T-helper 2 cell treated with Interferon-gamma antibody and Interleukin-4, amounts not matched to agents 5 μg/mL and 100 μg/mL, for 36 hours (primary cell): ENCODE data around the gene ARHGEF16.

Experiments
- DNase-seq: peaks from one replicate; pipeline ENCODE4 v3.0.0; 2021; ENCODE audit warnings: low spot score
- H3K27ac Mint-ChIP-seq: one replicate; pipeline ENCODE4 v1.8.0; 2021; ENCODE audit warnings: mild to moderate bottlenecking, mixed read lengths
- H3K27me3 Mint-ChIP-seq: one replicate; pipeline ENCODE4 v1.8.0; 2021; ENCODE audit warnings: low read depth, mixed read lengths
- H3K36me3 Mint-ChIP-seq: one replicate; pipeline ENCODE4 v1.8.0; 2021; ENCODE audit warnings: low read depth, mixed read lengths
- H3K4me1 Mint-ChIP-seq: one replicate; pipeline ENCODE4 v1.8.0; 2021; ENCODE audit warnings: low read depth, mixed read lengths
- H3K4me3 Mint-ChIP-seq: one replicate; pipeline ENCODE4 v1.8.0; 2022; ENCODE audit warnings: mild to moderate bottlenecking, moderate library complexity, mixed read lengths
- H3K9me3 Mint-ChIP-seq: one replicate; pipeline ENCODE4 v1.8.0; 2021; ENCODE audit warnings: mixed read lengths

Gene ARHGEF16

DNA sequence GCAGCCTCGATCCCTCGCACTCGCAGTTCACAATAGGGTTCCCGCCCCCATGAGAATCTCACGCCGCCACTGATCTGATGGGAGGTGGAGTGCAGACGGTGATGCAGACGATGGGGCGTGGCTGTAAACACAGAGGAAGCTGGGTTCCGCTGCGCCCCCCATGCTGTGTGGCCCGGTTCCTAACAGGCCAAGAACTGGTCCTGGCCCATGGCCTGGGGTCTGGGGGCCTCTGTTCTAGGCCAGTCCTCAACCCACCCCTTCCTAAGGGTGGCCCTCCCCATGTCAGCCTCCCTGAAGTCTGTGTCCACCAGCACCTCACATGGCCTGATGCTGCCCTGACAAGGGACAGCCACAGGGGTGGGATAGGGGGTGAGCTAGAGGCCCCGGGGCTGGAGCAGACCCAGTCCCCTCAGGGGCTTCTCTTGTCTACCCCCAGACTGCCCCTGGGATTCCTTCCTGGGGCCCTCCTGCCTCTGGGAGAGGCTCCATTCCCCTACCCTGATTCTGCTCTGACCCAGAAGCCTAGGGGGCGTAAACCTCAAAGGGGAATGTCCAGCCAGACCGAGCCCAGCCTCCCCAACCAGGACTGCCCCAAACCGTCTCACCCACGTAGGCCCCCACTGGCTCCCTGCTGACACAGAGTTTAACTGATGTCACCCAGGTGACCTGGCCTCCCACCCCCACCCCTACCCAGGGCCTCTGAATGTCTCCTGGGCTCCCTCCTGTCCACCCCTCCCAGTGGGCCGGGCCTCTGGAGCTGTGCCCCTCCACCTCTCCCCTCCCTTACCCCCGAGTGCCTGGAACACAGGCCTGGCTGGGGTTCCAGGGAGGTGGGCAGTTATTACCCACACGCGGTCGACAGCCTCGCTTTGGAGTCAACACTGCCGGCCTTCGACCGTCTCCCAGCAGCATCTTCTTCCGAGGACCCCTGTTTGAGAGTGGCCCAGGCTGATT, 14.8 kb upstream of the ARHGEF16 start:
- H3K36me3 Mint-ChIP-seq = no peaks in the 10 kb centered on the region
- no peak for DNase-seq
- H3K4me3 Mint-ChIP-seq = no peak overlapping the region
- no peaks in the 10 kb centered on the region for H3K9me3 Mint-ChIP-seq
- H3K4me1 Mint-ChIP-seq = no peaks in the 10 kb centered on the region
- no peak overlapping the region for H3K27ac Mint-ChIP-seq
- H3K27me3 Mint-ChIP-seq = no peaks in the 10 kb centered on the region

DNA sequence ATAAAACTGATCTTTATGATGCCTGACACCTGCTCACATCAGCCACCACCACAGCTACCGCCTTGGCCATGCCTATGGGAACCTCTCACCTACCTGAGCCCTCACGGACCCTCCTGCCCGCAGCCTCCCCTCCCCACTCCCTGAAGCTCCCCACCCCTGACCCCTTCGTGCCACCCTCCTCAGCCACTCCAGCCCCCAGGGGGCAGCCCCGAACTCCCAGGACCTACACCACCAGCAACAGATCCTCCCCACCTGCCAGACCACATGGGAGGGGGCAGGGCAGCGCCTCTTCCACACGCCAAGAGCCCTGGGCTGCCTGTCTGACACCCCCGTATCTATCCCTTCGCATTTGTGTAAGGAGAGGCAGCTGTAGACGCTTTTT, 14.2 kb upstream of the ARHGEF16 start:
- no peak overlapping the region for H3K4me3 Mint-ChIP-seq
- no peaks in the 10 kb centered on the region for H3K36me3 Mint-ChIP-seq
- no peaks in the 10 kb centered on the region for H3K27me3 Mint-ChIP-seq
- H3K27ac Mint-ChIP-seq = no peak overlapping the region
- no peaks in the 10 kb centered on the region for H3K9me3 Mint-ChIP-seq
- H3K4me1 Mint-ChIP-seq = no peaks in the 10 kb centered on the region
- DNase-seq = no peak

DNA sequence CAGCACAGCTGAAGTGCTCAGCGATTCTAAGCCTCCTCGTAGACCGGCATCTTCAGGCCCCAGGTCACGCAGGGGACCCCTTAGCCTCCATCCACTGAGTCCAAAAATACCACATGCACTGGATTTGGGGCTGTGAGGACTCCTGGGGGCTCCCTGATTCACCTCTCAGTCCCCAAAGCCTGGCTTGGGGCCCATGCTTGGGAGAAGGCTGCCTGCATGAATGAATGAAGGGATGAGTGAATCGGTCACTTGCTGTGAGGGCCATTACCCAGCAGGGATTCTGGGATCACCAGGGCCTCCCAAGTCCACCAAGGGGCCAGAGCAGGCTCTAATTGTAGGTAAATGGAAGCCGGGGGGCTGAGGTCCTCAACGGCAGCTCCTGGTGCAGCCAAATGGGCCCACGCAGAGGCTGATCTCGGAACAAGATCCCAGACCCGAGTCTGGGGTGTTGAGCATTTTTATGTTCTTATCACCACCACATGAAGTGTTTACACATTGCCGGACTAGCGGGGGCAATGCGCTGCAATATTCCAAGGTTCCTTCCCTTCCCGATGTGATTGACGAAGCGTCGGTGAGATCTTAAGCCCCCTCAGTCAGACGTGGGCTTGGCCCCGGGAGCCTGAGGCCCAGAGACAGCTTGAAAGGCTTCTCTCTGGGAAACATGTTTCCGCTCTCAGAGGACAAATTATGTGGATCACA, 13.6 kb upstream of the ARHGEF16 start:
- Mint-ChIP-seq H3K9me3 (no peaks in the 10 kb centered on the region), H3K27me3 (no peaks in the 10 kb centered on the region), H3K36me3 (no peaks in the 10 kb centered on the region), H3K4me3 (no peak overlapping the region), H3K4me1 (no peaks in the 10 kb centered on the region), H3K27ac (no peak overlapping the region)
- no peak for DNase-seq

DNA sequence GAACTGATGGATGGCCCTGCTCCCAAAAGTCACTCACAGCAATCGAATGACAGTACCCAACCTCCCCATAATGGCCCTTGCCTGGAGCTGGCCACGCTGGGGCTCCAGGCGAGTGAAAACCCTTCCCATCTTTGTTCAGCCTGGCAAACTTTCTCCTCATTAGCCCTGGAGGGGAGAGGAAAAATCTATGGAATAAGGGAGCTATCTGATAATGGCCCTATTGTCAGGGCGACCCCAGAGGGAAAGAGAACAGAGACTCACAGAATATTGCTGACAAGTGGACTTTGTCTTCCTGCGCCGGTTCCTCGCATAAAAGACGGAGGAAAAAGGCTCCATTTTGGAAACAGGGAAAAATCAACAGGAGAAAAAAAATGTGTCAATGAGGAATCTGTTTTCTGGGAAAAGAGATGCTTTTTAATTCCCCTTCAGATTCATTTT, 13.0 kb upstream of the ARHGEF16 start:
- Mint-ChIP-seq H3K9me3 (no peaks in the 10 kb centered on the region), H3K4me1 (no peaks in the 10 kb centered on the region), H3K4me3 (no peak overlapping the region), H3K27ac (no peak overlapping the region), H3K36me3 (no peaks in the 10 kb centered on the region), H3K27me3 (no peaks in the 10 kb centered on the region)
- DNase-seq = no peak

DNA sequence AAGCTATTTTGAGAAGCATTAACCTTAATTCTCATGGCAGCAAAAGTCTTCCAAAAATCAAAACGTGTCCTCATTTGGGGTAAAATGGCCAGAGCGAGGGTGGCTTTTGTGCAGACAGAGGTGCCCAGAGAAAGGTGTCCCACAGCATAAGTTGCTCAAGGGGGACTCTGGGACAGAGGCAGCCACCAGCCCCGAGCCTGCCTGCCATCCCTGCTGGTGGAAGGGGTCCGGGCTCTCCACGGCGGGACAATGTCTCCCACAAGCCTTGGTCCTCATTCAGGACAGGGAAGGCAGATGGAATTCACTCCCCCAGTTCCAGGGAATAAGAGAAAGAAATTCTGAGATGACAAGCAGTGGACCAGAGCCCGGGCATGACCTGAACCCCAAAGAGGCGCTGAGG, 12.6 kb upstream of the ARHGEF16 start:
- H3K36me3 Mint-ChIP-seq = no peaks in the 10 kb centered on the region
- H3K4me3 Mint-ChIP-seq = no peak overlapping the region
- no peak for DNase-seq
- H3K27ac Mint-ChIP-seq = no peak overlapping the region
- no peaks in the 10 kb centered on the region for H3K9me3 Mint-ChIP-seq
- no peaks in the 10 kb centered on the region for H3K27me3 Mint-ChIP-seq
- H3K4me1 Mint-ChIP-seq = no peaks in the 10 kb centered on the region

DNA sequence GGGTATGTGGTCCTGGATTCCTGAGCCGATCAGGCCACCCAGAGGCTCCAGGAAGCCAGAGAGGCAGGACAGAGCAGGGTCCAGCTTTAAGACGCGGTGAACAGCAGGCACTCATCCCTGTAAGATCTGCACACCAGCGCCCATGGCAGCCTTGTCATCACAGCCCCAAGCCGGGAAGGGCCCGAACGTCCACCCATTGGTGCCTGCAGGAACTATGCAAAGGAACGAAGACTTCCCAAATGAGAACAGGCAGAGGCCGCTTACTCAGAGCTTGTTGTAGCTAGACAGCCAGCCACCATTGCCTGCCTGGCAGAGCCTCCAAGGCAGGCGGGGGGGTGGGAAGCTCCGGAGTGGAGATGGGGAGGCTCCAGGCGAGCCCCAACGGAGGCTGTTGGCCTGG, 12.1 kb upstream of the ARHGEF16 start:
- no peak for DNase-seq
- no peak overlapping the region for H3K27ac Mint-ChIP-seq
- no peaks in the 10 kb centered on the region for H3K9me3 Mint-ChIP-seq
- H3K36me3 Mint-ChIP-seq = no peaks in the 10 kb centered on the region
- no peaks in the 10 kb centered on the region for H3K4me1 Mint-ChIP-seq
- H3K4me3 Mint-ChIP-seq = no peak overlapping the region
- no peaks in the 10 kb centered on the region for H3K27me3 Mint-ChIP-seq

DNA sequence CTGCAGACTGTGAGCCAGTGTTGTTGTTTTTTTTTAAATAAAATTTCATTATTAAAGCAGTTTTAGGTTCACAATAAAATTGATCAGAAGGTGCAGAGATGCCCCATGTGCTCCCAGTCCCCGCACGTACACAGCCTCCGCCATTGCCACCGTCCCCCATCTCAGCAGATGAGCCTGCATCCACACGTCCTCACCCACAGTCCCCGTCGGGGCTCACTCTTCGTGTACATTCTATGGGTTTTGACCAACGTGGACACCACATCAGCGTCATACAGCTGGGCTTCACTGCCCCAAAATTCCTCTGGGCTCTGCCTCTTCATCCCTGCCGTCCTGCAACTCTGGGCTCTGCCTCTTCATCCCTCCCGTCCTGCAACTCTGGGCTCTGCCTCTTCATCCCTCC, 11.6 kb upstream of the ARHGEF16 start:
- no peak for DNase-seq
- Mint-ChIP-seq H3K27ac (no peak overlapping the region), H3K27me3 (no peaks in the 10 kb centered on the region), H3K4me3 (no peak overlapping the region), H3K36me3 (no peaks in the 10 kb centered on the region), H3K9me3 (no peaks in the 10 kb centered on the region), H3K4me1 (no peaks in the 10 kb centered on the region)

DNA sequence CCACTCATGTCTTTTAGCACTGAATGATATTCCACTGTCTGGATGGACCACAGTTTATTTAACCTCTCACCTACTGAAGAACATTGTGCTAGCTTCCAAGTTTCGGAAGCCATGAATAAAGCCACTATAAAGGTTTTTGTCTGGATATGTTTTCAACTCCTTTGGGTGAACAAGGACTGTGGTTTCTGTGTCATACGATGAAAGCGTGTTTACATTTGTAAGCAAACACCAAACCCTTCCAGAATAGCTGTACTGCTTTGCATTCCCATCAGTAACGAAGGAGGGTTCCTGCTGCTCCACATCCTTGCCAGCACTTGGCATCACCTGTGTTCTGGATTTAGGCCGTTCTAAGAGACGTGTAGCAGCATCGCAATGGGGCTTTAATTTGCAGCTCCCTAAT, 10.7 kb upstream of the ARHGEF16 start:
- no peaks in the 10 kb centered on the region for H3K36me3 Mint-ChIP-seq
- H3K27ac Mint-ChIP-seq = no peak overlapping the region
- no peak for DNase-seq
- no peaks in the 10 kb centered on the region for H3K4me1 Mint-ChIP-seq
- no peaks in the 10 kb centered on the region for H3K9me3 Mint-ChIP-seq
- no peak overlapping the region for H3K4me3 Mint-ChIP-seq
- H3K27me3 Mint-ChIP-seq = no peaks in the 10 kb centered on the region

DNA sequence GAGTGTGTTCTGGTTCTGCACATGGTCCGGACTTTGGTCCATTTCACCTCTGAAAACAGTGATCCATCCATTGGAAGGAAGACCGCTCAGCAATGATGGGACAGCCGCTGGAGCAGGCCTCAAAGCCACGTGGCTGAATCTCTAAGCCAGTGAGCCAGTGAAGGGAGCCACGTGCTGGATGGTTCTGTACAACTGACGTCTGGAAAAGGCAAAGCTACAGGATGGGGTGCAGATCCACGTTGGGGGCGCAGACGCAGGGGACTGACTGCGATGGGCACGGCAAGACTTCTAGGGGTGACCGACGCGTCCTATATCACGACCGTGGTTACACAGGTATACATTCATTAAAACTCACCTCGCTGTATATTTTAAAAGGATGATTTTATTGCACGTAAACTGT, 10.2 kb upstream of the ARHGEF16 start:
- H3K27ac Mint-ChIP-seq = no peak overlapping the region
- DNase-seq = no peak
- no peaks in the 10 kb centered on the region for H3K4me1 Mint-ChIP-seq
- no peaks in the 10 kb centered on the region for H3K27me3 Mint-ChIP-seq
- H3K9me3 Mint-ChIP-seq = no peaks in the 10 kb centered on the region
- no peak overlapping the region for H3K4me3 Mint-ChIP-seq
- no peaks in the 10 kb centered on the region for H3K36me3 Mint-ChIP-seq

DNA sequence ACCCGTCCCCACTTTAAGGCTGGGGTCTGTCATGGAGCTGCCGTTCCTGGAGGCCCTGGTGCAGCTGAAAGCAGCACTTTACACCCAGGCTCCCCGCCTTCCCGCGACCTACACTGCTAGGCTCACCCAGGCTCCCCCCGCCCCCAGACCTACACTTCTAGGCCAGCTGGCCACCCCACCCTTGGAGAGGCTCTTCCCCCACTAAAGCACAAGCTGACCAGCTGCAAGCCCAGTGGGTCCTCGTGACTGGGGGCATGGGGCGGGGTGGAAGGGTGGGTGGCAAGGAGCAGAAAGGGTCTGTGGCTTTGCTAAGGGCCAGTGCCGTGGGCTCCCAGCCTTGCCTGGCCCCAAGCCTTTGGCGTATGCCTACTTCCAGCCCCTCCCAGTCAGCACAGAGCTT, 9.7 kb upstream of the ARHGEF16 start:
- H3K4me1 Mint-ChIP-seq = no peaks in the 10 kb centered on the region
- H3K4me3 Mint-ChIP-seq = no peak overlapping the region
- H3K9me3 Mint-ChIP-seq = no peaks in the 10 kb centered on the region
- H3K27me3 Mint-ChIP-seq = peaks cover 2% of the 10 kb centered on the region
- H3K27ac Mint-ChIP-seq = no peak overlapping the region
- DNase-seq = no peak
- no peaks in the 10 kb centered on the region for H3K36me3 Mint-ChIP-seq

DNA sequence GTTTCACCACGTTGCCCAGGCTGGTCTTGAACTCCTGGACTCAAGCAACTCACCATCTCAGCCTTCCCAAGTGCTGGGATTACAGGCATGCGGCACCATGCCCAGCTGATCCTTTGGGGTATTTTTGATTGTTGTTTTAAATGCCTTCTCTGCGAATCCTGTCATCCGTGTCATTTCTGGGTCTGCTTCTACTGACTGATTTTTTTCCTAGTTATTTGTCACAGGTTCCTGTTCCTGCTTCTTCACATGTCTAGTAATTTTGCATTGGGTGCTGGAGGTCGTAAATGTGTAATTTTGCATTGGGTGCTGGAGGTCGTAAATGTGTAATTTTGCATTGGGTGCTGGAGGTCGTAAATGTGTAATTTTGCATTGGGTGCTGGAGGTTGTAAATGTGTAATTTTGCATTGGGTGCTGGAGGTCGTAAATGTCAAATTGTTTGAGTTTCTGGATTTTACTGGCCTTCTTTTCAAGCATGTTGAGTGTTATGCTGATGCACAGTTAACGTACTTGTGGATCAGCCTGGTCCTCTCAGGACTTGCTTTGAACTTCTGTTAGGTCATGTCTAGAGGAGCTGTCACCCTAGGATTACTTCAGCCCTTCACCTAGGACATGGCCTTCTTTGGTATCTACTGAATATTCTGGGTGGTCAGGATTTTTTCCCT, 4.1 kb upstream of the ARHGEF16 start:
- Mint-ChIP-seq H3K4me3 (no peak overlapping the region), H3K9me3 (no peaks in the 10 kb centered on the region), H3K36me3 (no peaks in the 10 kb centered on the region), H3K27ac (no peak overlapping the region), H3K27me3 (peaks cover 9% of the 10 kb centered on the region), H3K4me1 (no peaks in the 10 kb centered on the region)
- no peak for DNase-seq

DNA sequence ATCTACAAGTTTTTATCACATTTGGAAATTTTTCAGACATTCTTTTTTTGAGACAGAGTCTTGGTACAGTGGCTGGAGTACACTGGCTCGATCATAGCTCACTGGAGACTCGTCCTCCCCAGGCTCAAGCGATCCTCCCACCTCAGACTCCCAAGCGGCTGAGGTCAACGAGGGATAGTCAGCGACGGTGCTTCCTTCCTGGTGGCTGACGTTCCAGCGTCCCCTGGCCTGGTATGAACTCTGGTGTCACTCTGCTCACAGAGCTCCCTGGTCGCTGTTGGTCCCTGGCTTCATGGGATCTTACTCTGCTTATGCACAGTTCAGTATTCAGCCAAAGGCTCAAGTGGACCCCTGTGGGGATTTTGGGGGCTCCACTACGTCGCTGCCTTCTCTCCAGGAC, 3.5 kb upstream of the ARHGEF16 start:
- Mint-ChIP-seq H3K36me3 (no peaks in the 10 kb centered on the region), H3K4me3 (no peak overlapping the region), H3K27me3 (peaks cover 11% of the 10 kb centered on the region), H3K27ac (no peak overlapping the region), H3K4me1 (no peaks in the 10 kb centered on the region), H3K9me3 (no peaks in the 10 kb centered on the region)
- no peak for DNase-seq

DNA sequence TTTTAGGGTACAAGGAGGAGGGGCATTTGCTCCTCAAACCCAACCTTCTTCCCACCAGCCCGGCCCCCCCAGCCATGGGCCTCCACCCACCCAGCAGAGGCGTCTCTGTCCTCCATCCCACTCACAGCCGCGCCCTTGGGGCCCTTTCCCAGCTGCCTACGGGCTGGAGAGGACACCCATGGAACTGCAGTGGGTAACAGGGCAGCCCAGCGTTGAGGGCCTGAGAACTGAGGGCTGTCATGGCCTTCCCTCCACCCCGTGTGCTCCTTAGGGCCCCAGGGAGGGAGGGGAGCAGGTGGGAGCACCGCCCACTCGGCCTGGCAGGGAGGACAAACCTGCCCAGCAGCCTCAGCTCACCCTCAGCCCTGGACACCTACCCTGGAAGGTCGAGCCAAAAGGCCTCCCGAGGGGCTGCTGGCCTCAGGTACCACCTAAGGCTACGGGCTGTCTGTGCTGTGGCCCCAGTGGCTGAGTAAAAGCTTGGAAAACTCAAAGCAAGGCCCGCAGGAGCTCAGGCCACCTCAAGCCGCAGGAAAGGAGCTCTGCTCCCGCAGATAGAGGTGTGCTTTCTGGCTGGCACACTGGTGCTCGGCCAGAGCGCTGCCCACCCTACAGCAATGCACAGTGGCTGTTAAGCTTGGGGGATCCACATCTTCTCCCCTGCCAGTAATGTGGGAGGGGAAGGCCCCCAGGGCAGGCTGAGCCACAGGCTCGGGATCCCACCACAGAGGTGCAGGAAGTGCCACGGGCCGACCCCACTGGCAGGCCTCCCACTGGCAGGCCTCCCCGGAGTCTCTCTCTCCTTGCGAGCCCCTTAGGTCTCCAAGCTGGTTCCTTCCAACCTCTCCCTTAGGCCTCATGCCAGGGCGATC, 2.2 kb upstream of the ARHGEF16 start:
- DNase-seq = no peak
- H3K27me3 Mint-ChIP-seq = peaks cover 11% of the 10 kb centered on the region
- no peaks in the 10 kb centered on the region for H3K4me1 Mint-ChIP-seq
- H3K9me3 Mint-ChIP-seq = no peaks in the 10 kb centered on the region
- H3K36me3 Mint-ChIP-seq = no peaks in the 10 kb centered on the region
- no peak overlapping the region for H3K27ac Mint-ChIP-seq
- H3K4me3 Mint-ChIP-seq = no peak overlapping the region
